T-helper 2 cell treated with Interferon-gamma antibody and Interleukin-4, amounts not matched to agents 100 ng/mL and 5 ng/mL, for 36 hours (primary cell): ENCODE results near the gene GPI. TPM values are rescaled to one million over a fixed set of nuclear protein-coding genes. Genes with fewer than 3 reads are reported as not detected.
"Not testable (repeated sequence)": the region's sequence is repeated elsewhere in the genome, so short reads cannot be mapped to it uniquely, and the experiment has no call there.

Experiments used
- intact Hi-C: fragments of 100-400 bp; cut with micrococcal nuclease; formaldehyde crosslinking; loops from one replicate; pipeline ENCODE4 v1.15.1; 2023
- total RNA-seq: library from RNA; stranded (reverse); gene quantifications from 2 replicates; pipeline ENCODE4 v1.2.3, GENCODE V29; 2022

The GPI gene
- total RNA-seq = 617 and 624 TPM in 2 replicates

GRCh38 chr19:34364830-34365462, at the start of gene GPI:
GPI (plus strand) TSS chr19:34365196; CDS start chr19:34365267, 71 bp downstream.
- intact Hi-C loops = loop anchor here (1.0 kb wide), 2 partner anchors 15 to 63 kb away; partner anchors contain the start of gene UBA2

GRCh38 chr19:34316247-34316646, 48.7 kb upstream of the GPI start:
- intact Hi-C loops = no loop called here

- intact Hi-C loops = no loop called here
Measured at GRCh38 chr19:34316741-34317301, 48.2 kb upstream of the GPI start.

GRCh38 chr19:34317311-34317927, 47.6 kb upstream of the GPI start:
- intact Hi-C loops = no loop called here

DNA sequence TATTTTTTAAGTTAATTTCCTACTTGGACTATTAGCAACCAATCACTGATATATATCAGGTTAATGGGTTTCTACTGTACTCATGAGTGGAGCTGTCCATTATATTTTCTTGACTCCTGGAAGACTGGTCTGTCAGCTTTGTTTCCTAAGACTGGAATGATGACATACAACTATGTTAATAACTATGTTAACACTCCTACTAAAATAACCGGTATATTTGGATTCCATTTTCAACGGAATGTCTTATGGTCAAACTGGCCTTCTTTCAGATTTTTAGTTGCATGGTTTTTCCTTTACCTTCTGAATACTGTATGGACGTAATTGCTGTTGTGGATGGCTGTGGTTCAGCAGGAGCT, 45.8 kb upstream of the GPI start:
- intact Hi-C loops = no loop called here

GRCh38 chr19:34319785-34320184, 45.2 kb upstream of the GPI start:
- intact Hi-C loops = no loop called here

DNA sequence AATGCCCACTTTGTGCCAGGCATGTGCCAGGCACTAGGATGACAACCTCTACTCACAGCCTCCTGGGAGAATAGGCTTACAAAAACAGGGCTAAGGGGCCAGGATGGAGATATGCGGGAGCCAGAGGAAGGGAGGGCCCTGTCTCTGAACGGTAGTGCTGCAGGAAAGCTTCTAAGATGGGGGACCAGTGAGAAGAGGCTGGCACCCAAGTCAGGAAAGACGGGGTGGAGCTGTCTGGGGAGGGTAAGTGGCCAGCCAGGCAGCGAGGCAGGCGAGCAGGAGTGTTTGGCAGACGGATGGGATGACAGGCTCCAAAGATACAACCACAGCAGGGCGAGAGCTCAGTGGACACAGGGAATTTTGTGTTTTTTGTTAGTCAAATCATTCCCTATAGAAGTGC, 44.7 kb upstream of the GPI start:
- intact Hi-C loops = no loop called here

GRCh38 chr19:34321735-34322134, 43.3 kb upstream of the GPI start:
- intact Hi-C loops = no loop called here

DNA sequence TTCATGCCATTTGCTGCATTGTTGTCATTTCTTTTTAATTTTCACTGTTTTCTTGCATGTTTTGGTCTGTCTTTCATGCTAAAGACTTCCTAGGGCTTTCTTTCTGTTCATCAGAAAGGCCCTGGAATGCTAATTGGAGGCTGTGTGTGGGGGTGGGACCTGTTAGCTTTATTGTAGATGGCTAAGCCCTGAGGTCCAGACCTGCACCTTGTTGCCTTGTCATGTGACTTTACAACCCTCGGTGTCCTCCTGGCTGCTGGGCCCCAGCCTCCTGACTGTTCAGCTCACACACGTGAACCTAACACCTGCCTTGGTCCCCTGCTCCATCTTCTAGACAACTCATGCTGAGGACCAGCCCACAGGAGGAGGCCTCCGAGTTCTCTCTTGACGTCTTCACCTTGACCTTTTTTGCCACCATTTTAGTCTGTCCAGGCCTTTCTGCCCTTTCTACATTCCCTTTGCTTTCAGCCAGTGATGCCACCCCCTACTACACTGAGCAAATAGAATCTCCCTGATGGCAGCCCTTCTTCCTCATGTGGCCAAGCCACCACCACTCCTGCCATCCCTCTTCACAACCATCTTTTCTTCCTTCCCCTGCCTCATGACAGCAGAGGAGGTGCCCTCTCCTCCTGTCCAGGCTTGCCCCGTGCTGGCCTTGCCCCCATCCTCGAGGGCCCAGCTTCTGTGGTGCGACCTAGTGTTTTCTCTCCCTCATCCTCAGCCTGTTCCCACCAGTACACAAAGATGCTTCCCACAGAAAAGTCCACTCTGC, 41.4 kb upstream of the GPI start:
- intact Hi-C loops = no loop called here

DNA sequence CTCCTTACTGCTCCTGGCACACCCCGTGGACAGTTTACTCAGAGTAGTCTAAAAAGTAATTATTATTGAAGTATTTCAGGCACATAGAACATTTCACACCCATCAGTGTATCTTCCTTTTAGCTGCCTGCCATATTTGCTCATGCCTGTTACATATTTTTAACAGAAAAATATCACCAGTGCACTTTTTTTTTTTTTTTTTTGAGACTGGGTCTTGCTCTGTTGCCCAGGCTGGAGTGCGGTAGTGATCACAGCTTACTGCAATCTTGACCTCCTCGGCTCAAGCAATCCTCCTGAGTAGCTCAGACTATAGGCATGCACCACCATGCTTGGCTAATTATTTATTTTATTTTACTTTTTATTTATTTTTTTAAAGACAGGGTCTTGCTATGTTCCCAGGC, 40.7 kb upstream of the GPI start:
- intact Hi-C loops = no loop called here

GRCh38 chr19:34325181-34325580, 39.8 kb upstream of the GPI start:
- intact Hi-C loops = no loop called here

GRCh38 chr19:34325981-34326787, 38.8 kb upstream of the GPI start:
- intact Hi-C loops = no loop called here

DNA sequence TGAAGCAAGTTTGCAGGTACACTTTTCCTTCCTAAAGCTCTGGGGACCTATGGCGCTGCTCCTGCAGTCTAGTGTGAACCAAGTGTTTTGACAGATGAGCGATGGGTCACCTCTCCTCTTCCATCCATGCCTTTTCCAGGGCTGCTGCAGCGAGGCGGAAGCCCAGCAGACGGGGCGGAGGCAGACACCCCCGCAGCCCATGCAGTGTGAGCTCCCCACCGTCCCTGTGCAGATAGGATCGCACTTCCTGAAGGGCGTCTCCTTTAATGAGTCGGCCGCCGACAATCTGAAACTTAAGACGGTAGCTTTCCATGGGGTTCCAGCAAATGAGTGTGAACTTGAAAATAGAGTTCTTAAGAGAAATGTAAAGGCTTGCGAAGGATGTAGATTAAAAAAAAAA, 37.1 kb upstream of the GPI start:
- intact Hi-C loops = no loop called here

- intact Hi-C loops = no loop called here
Measured at GRCh38 chr19:34328982-34329381, 36.0 kb upstream of the GPI start.

DNA sequence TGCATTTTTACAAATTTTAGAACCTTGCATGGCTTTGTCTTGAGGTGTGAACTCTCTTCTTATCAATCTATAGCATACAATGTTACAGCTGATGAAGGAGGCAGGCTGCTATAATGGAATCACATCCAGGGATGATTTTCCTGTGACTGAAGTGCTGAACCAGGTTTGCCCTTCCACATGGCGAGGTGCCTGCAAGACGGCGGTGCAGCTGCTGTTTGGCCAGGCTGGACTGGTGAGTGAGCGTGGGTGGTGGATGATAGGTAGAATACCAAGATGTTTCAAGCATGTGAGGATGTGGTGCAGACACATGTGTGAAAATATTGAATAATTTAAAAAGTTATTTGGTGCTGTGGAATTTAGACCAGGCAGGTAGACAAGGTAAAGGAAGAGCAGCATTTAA, 34.9 kb upstream of the GPI start:
- intact Hi-C loops = no loop called here

- intact Hi-C loops = not testable (repeated sequence)
Measured at GRCh38 chr19:34330596-34330995, 34.4 kb upstream of the GPI start.

DNA sequence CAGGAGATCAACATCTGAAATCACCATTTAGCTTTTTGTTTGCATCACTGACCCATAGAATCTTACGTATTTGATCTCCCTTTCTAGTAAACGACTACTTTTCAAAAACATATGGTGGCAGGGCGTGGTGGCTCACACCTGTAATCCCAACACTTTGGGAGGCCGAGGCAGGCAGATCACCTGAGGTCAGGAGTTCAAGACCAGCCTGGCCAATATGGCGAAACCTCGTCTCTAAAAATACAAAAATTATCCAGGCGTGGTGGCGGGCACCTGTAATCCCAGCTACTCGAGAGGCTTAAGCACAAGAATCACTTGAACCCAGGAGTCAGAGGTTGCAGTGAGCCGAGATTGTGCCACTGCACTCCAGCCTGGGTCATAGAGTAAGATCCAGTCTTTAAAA, 33.4 kb upstream of the GPI start:
- intact Hi-C loops = not testable (repeated sequence)

GRCh38 chr19:34332027-34332760, 32.8 kb upstream of the GPI start:
- intact Hi-C loops = no loop called here

DNA sequence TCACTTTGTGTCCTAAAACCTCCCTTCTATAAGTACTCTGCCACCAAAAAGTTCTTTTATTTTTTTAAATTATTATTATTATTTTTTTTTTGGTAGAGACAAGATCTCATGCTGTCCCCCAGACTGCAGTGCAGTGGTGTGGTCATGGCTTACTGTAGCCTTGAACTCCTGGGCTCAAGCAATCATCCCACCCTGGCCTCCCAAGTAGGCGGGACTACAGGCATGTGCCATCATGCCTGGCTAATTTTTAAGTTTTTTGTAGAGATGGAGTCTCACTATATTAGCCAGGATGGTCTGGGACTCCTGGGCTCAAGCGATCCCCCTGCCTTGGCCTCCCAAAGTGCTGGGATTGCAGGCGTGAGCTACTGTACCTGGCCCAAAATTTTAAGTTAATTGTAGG, 29.1 kb upstream of the GPI start:
- intact Hi-C loops = loop anchor here (5.0 kb wide), 1 partner anchor 84 kb away; the partner anchor contains the start of gene GARRE1

GRCh38 chr19:34336781-34337271, 28.2 kb upstream of the GPI start:
- intact Hi-C loops = loop anchor here (5.0 kb wide), 1 partner anchor 85 kb away; the partner anchor contains the start of gene GARRE1
